ENCODE results near the gene FKBP11. TPM values are rescaled to one million over a fixed set of nuclear protein-coding genes. Genes with fewer than 3 reads are reported as not detected.

The FKBP11 gene
- total RNA-seq (55.6 TPM), polyA plus RNA-seq (10 to 100 TPM; 56.5 to 79.7 (median 77.0) TPM)

- peak; percentile 82 for ATAC-seq (ENCODE audit: low read depth in 2 of 2)
- H3K27me3 ChIP-seq (ENCODE audit: control insufficient read depth, insufficient read depth, low read length): no peaks in the 10 kb centered on the region
- DNase-seq: peak; percentile 66 to 81 (median 74)
- peak within 1 kb of the TSS; percentile 85 for H3K27ac ChIP-seq (ENCODE audit: insufficient read depth, low read length, poor library complexity, severe bottlenecking)
- Mint-ChIP-seq H3K4me3 (peak within 1 kb of the TSS; percentile 96 to 99 (median 98)), H3K27ac (peak within 1 kb of the TSS; percentile 86 to 98 (median 96)), H3K9me3 (no peaks in the 10 kb centered on the region), H3K36me3 (peaks cover 26% of the 10 kb centered on the region), H3K4me1 (peaks cover 0 to 58% (median 33%) of the 10 kb centered on the region in 4 donors), H3K27me3 (no peaks in the 10 kb centered on the region)
- peaks cover 21% of the 10 kb centered on the region for H3K36me3 ChIP-seq (ENCODE audit: control insufficient read depth, insufficient read depth, low read length)
- H3K4me3 ChIP-seq (ENCODE audit: low read depth, low read length): peak within 1 kb of the TSS; percentile 84
- H3K9me3 ChIP-seq (ENCODE audit: control insufficient read depth in 2 of 2, low read length in 2 of 2): no peaks in the 10 kb centered on the region
- peaks cover 20% of the 10 kb centered on the region for H3K4me1 ChIP-seq (ENCODE audit: control insufficient read depth, insufficient read depth, low read length, poor library complexity, severe bottlenecking)
Measured at GRCh38 chr12:48925304-48926011, at the start of gene FKBP11. FKBP11 (minus strand) TSS chr12:48925492; CDS start chr12:48925428, 64 bp downstream.

- H3K9me3 ChIP-seq (ENCODE audit: control insufficient read depth in 2 of 2, low read length in 2 of 2): no peaks in the 10 kb centered on the region
- H3K9me3 Mint-ChIP-seq: peaks cover 0 to 7% (median 0%) of the 10 kb centered on the region in 7 donors
- H3K27me3 Mint-ChIP-seq: peaks cover 83% of the 10 kb centered on the region
- H3K4me1 ChIP-seq (ENCODE audit: control insufficient read depth, insufficient read depth, low read length, poor library complexity, severe bottlenecking): peaks cover 56% of the 10 kb centered on the region
- no peak overlapping the region for H3K4me3 ChIP-seq (ENCODE audit: low read depth, low read length)
- DNase-seq: peak in 1 of 3 donors; percentile 20
- H3K27me3 ChIP-seq (ENCODE audit: control insufficient read depth, insufficient read depth, low read length): peaks cover 33% of the 10 kb centered on the region
- no peak for ATAC-seq (ENCODE audit: low read depth in 2 of 2)
- H3K36me3 ChIP-seq (ENCODE audit: control insufficient read depth, insufficient read depth, low read length): no peaks in the 10 kb centered on the region
- no peak overlapping the region for H3K27ac Mint-ChIP-seq
- peaks cover 0 to 44% (median 19%) of the 10 kb centered on the region in 4 donors for H3K4me1 Mint-ChIP-seq
- H3K36me3 Mint-ChIP-seq: no peaks in the 10 kb centered on the region
- H3K4me3 Mint-ChIP-seq: peak overlapping the region in 1 of 4 donors; percentile 9
- no peak overlapping the region for H3K27ac ChIP-seq (ENCODE audit: insufficient read depth, low read length, poor library complexity, severe bottlenecking)
Measured at GRCh38 chr12:48973941-48974673, 48.8 kb upstream of the FKBP11 start.

- peaks cover 33% of the 10 kb centered on the region for H3K27me3 ChIP-seq (ENCODE audit: control insufficient read depth, insufficient read depth, low read length)
- peaks cover 50% of the 10 kb centered on the region for H3K4me1 ChIP-seq (ENCODE audit: control insufficient read depth, insufficient read depth, low read length, poor library complexity, severe bottlenecking)
- no peaks in the 10 kb centered on the region for H3K9me3 ChIP-seq (ENCODE audit: control insufficient read depth in 2 of 2, low read length in 2 of 2)
- H3K9me3 Mint-ChIP-seq: peaks cover 0 to 6% (median 0%) of the 10 kb centered on the region in 7 donors
- peak overlapping the region in 1 of 3 donors; percentile 14 for H3K27ac Mint-ChIP-seq
- H3K36me3 ChIP-seq (ENCODE audit: control insufficient read depth, insufficient read depth, low read length): no peaks in the 10 kb centered on the region
- ATAC-seq (ENCODE audit: low read depth in 2 of 2) (no peak), DNase-seq (no peak)
- H3K4me3 ChIP-seq (ENCODE audit: low read depth, low read length): no peak overlapping the region
- peaks cover 0 to 40% (median 17%) of the 10 kb centered on the region in 4 donors for H3K4me1 Mint-ChIP-seq
- peaks cover 84% of the 10 kb centered on the region for H3K27me3 Mint-ChIP-seq
- peak overlapping the region in 1 of 4 donors; percentile 9 for H3K4me3 Mint-ChIP-seq
- no peak overlapping the region for H3K27ac ChIP-seq (ENCODE audit: insufficient read depth, low read length, poor library complexity, severe bottlenecking)
- no peaks in the 10 kb centered on the region for H3K36me3 Mint-ChIP-seq
Measured at GRCh38 chr12:48973531-48973930, 48.2 kb upstream of the FKBP11 start.

- H3K4me3 Mint-ChIP-seq: peak overlapping the region in 1 of 4 donors; percentile 42
- peaks cover 0 to 6% (median 0%) of the 10 kb centered on the region in 7 donors for H3K9me3 Mint-ChIP-seq
- peaks cover 0 to 39% (median 17%) of the 10 kb centered on the region in 4 donors for H3K4me1 Mint-ChIP-seq
- ATAC-seq (ENCODE audit: low read depth in 2 of 2) (no peak), DNase-seq (no peak)
- peaks cover 45% of the 10 kb centered on the region for H3K4me1 ChIP-seq (ENCODE audit: control insufficient read depth, insufficient read depth, low read length, poor library complexity, severe bottlenecking)
- peak overlapping the region in 1 of 3 donors; percentile 14 for H3K27ac Mint-ChIP-seq
- no peaks in the 10 kb centered on the region for H3K36me3 ChIP-seq (ENCODE audit: control insufficient read depth, insufficient read depth, low read length)
- peaks cover 33% of the 10 kb centered on the region for H3K27me3 ChIP-seq (ENCODE audit: control insufficient read depth, insufficient read depth, low read length)
- no peak overlapping the region for H3K27ac ChIP-seq (ENCODE audit: insufficient read depth, low read length, poor library complexity, severe bottlenecking)
- H3K9me3 ChIP-seq (ENCODE audit: control insufficient read depth in 2 of 2, low read length in 2 of 2): no peaks in the 10 kb centered on the region
- no peak overlapping the region for H3K4me3 ChIP-seq (ENCODE audit: low read depth, low read length)
- peaks cover 89% of the 10 kb centered on the region for H3K27me3 Mint-ChIP-seq
- no peaks in the 10 kb centered on the region for H3K36me3 Mint-ChIP-seq
Measured at GRCh38 chr12:48972952-48973483, 47.7 kb upstream of the FKBP11 start.

- peaks cover 0 to 34% (median 15%) of the 10 kb centered on the region in 4 donors for H3K4me1 Mint-ChIP-seq
- H3K27me3 Mint-ChIP-seq: peaks cover 90% of the 10 kb centered on the region
- Histone ChIP-seq H3K9me3 (ENCODE audit: control insufficient read depth in 2 of 2, low read length in 2 of 2) (no peaks in the 10 kb centered on the region), H3K4me3 (ENCODE audit: low read depth, low read length) (no peak overlapping the region), H3K4me1 (ENCODE audit: control insufficient read depth, insufficient read depth, low read length, poor library complexity, severe bottlenecking) (peaks cover 39% of the 10 kb centered on the region), H3K27me3 (ENCODE audit: control insufficient read depth, insufficient read depth, low read length) (peaks cover 30% of the 10 kb centered on the region), H3K27ac (ENCODE audit: insufficient read depth, low read length, poor library complexity, severe bottlenecking) (no peak overlapping the region), H3K36me3 (ENCODE audit: control insufficient read depth, insufficient read depth, low read length) (no peaks in the 10 kb centered on the region)
- no peak overlapping the region for H3K27ac Mint-ChIP-seq
- ATAC-seq (ENCODE audit: low read depth in 2 of 2): no peak
- no peak for DNase-seq
- peaks cover 0 to 4% (median 0%) of the 10 kb centered on the region in 7 donors for H3K9me3 Mint-ChIP-seq
- H3K36me3 Mint-ChIP-seq: no peaks in the 10 kb centered on the region
- H3K4me3 Mint-ChIP-seq: peak overlapping the region in 2 of 4 donors; percentile 42 to 83
Measured at GRCh38 chr12:48972213-48972951, 47.1 kb upstream of the FKBP11 start.

- peaks cover 0 to 4% (median 0%) of the 10 kb centered on the region in 7 donors for H3K9me3 Mint-ChIP-seq
- no peaks in the 10 kb centered on the region for H3K36me3 ChIP-seq (ENCODE audit: control insufficient read depth, insufficient read depth, low read length)
- peak overlapping the region in 1 of 3 donors; percentile 49 for H3K27ac Mint-ChIP-seq
- H3K4me3 Mint-ChIP-seq: peak overlapping the region; percentile 34 to 70 (median 61)
- peaks cover 35% of the 10 kb centered on the region for H3K4me1 ChIP-seq (ENCODE audit: control insufficient read depth, insufficient read depth, low read length, poor library complexity, severe bottlenecking)
- H3K27me3 ChIP-seq (ENCODE audit: control insufficient read depth, insufficient read depth, low read length): peaks cover 22% of the 10 kb centered on the region
- H3K4me1 Mint-ChIP-seq: peaks cover 0 to 30% (median 13%) of the 10 kb centered on the region in 4 donors
- ATAC-seq (ENCODE audit: low read depth in 2 of 2): no peak
- H3K4me3 ChIP-seq (ENCODE audit: low read depth, low read length): no peak overlapping the region
- no peaks in the 10 kb centered on the region for H3K9me3 ChIP-seq (ENCODE audit: control insufficient read depth in 2 of 2, low read length in 2 of 2)
- no peak overlapping the region for H3K27ac ChIP-seq (ENCODE audit: insufficient read depth, low read length, poor library complexity, severe bottlenecking)
- no peaks in the 10 kb centered on the region for H3K36me3 Mint-ChIP-seq
- H3K27me3 Mint-ChIP-seq: peaks cover 82% of the 10 kb centered on the region
- DNase-seq: no peak
Measured at GRCh38 chr12:48970702-48971334, 45.5 kb upstream of the FKBP11 start.
